GM03348 (cell line): ENCODE results near the gene ADAT2.
A peak's percentile ranks its signal among the peaks of the same experiment; 100 is the strongest.

Experiments used
- DNase-seq: peaks from one replicate; pipeline ENCODE4 v3.0.0; 2012; ENCODE audit warnings: low spot score

The ADAT2 gene

DNA sequence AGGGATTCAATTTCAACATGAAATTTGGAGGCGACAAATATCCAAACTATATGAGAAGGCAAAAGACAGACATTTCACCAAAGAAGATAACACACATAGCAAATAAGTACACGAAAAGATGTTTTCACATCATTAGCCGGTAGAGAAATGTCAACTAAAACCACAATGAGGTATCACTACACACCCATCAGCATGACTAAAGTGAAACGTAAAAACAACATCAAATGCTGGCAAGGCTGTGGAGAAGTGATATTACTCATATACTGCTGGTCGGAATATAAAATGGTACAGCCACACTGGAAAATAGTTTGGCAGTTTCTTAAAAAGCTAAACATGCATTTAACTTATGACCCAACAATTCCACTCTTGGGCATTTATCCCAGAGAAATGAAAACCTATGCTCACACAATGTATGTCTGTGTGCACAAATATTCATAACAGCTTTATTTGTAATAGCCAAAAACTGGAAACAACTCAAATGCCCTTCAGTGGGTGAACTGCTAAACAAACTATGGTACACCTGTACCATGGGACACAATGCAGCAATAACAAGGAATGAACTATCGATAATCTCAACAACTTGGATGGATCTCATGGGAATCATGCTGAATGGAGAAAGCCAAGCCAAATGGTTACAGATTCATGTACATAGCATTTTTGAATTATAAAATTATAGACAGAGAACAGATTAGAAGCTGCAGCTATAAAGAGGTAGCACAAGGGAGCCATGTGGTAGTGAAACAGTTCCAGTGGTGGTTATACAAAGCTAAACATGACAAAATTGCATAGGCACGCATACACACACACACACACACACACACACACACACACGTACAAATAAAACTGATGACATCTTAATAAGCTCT is 8.6 kb downstream of the ADAT2 start:
- DNase-seq = no peak

DNA sequence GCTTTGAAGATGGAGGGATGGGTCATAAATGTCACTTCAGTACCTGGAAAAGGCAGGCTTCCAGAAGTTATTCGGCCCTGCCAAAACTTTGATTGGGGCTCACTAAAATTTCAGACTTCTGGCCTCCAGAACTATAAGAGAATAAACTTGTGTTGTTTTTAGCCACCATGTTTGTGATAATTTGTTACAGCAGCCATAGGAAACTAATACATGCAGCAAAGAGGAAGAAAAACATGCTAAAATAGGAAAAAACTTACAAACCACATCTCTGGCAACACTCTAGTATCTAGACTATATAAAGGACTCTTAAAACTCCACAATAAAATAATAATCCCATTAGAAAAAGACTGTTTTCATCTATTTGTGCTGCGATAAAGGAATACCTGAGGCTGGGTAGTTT is 9.5 kb downstream of the ADAT2 start:
- no peak for DNase-seq

DNA sequence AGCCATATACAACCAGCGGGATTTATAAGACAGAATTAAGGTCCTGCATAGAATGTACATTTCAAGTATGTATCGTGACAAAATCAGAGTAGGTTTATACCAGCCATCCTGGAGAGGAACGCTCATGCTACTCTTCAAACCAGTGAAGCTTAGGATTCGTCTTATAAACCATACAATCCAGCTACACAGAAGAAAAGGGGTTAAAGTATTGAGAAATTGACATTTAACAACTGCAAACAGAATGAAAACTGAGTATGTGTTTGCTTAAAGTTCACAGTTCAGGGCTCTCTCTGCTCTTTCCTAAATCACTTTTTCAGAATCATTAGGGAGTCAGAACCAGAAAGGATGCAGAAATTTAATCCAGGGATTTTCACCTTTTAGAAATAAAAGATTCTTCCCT is 17.9 kb downstream of the ADAT2 start:
- no peak for DNase-seq

DNA sequence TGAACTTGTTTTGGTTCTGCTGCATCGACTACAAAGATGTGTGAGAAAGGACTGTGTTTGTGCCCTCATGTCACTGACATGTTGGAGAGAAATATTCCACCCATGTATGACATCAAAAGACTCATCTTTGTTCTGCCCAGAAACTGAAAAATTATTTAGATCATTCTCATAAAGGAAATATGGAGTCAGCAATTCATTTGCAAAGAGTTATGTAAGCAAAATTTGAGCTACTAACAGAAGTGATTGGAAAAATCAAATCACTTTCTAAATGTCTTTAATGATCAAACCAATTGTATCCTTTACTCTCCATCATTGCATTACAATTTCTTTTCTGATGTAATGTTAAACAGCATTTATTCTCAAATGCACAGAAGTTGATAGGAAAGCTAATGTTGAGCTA is 19.3 kb downstream of the ADAT2 start:
- no peak for DNase-seq

DNA sequence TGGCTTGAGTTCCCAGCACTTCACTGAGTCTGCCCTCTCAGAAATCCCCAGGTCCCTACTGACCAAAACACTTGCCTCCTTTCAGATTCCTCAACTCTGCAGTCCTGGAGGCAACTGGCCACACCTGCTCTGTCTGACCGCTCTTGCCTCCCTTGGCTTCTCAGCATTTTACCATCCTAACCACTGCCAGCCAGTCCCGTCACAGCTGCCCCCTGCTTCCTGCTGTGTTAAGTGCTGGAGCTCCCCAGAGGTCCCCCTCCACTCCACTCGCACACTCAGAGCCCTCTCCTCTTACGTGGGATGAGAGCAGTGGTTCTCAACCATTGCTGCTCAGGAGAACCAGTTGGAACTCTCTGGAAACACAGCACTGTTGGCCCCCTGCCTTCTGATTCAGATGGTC is 20.5 kb downstream of the ADAT2 start:
- DNase-seq = no peak

DNA sequence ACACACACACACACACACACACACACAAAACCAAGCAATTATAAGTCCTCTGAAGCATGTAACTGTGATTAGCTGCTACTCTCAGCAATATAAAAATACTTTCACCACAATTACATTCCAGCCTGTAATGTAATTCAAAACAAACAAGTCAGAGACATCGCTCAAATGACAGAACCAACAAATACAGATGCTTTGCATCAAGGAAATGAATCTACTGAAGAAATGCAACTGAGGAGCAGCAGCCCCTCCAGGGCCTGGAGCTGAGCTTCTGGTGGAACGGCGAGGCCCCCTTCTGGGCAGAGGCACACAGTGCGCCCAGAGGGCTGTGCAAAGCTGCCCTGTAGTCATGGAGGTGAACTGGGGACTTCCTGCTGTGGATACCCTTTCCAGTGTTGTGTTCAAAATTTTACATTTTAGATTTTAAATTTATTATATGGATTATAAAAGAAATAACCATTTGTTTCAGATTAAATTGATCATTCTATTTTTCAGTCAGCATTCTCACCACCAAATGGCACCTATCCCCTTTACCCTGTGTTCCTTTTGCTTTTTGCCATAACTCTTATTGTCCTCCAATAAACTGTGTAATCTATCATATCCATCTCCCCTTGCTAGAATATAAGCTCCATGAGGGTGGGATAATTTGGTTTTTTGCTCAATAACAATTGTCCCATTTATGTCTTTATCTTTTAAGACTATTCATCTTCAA is 23.2 kb downstream of the ADAT2 start:
- DNase-seq = peak; percentile 91

DNA sequence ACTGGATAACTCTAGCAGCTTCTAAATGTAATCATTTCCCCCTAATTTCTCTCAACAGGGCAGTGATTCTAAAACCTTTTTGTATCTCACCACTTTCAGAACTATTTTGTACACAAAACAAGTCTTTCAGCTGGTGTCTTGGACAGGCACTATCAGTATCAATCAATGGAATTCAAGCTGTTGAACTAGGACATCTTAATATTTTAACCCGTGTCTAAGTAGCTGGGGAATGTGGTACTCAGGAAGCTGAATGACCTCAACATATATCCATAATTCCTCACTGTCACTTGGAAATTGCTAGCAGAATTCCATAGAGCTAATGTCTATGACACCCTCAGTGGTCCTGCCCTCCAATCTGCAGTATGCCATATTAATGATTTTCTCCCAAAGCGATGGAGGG is 24.5 kb downstream of the ADAT2 start:
- peak; percentile 6 for DNase-seq

DNA sequence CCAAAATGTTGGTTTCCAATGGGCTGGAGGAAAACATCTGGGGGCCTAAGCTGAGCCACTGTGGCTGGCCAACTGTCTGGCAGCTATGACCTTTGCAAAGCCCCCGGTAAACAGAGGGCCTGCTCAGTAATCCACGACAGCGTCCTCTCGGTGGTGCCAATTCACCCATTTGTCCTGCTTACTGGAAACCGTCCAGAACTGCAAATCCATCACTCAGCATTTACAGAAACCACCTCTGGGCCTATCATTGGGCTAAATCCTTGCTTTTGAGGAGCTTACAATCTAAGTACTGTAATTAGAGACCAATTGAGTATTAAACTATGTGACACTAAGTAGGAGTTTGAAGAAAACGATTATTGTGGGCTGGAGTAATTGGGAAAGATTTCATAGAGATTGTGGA is 31.0 kb downstream of the ADAT2 start:
- no peak for DNase-seq

DNA sequence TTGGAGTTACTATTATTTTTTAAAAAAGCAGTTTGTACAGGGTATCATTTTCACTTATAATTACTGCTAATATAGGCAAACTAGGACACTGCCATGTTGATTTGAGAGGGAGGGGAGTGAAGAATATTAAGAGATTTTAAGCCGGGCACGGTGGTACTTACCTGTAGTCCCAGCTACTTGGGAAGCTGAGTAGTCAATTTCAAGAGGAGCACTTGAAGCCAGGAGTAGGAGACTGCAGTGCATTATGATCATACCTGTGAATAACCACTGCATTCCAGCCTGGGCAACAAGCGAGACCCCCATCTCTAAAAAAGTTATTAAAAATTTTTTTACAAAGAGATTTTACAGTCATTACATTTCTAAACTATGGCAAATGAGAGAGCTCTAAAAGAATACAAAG is 35.7 kb downstream of the ADAT2 start:
- DNase-seq = no peak

DNA sequence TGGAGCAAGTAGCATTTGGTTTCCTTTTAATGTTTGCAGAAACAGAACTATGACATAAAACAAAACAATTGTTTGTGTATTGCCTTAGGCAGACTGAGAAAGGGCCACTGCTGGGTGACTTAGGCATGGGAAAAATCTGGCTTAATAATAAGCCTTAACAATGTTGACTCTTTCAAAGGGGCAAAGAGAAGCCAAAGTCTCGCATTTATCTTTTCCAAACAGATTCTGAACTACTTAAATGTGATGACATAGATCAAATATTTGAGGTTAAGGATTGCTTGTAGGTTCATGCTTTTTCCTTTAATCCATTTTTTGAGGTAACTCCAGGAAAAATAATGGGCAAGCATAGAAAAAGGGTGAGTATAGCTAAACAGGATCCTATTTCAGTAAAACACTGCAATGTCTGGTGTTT is 39.6 kb downstream of the ADAT2 start:
- peak; percentile 30 for DNase-seq

DNA sequence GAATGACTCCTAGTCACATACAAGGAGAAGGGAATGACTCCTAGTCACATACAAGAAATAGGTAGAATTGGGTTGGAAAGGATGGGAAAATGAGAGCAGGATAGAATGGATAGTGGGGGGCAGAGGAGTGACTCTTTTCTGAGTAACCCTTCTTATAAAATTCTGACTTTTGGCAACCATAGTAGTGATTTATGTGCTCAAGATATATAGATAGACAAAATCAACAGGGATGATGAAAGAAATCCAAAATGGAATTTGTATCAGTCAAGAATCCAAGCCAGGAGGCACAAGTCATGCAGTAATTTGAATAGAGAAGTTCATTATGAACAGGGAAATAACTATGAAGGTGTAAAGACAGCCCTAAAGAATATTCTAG is 41.7 kb downstream of the ADAT2 start:
- DNase-seq = no peak

DNA sequence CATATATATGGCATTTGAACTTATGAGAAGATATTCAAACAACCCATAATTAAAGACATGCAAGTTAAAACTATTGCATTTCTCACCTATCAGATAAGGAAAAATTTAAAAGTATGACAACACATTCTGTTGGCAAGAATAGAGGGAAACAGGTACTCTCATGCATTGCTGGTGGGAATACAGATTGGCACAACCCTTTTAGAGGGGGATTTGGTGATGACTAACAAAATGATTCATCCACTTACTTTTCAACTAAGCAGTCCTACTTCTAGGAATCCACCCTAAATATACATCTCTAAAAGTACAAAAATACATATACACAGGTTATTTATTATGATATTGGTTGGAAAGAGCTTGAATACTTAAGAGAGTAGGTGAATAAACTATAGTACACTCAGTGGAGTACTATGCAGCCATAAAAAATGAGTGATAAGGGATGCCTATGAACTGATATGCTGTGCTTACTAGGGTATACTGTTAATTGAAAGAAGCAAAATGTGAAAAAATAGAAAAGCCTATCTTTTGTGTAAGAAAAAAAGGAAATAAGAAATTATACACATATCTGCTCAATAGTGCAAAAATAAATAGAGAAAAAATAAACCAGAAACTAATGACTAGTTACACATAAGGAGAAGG is 42.2 kb downstream of the ADAT2 start:
- DNase-seq = no peak

DNA sequence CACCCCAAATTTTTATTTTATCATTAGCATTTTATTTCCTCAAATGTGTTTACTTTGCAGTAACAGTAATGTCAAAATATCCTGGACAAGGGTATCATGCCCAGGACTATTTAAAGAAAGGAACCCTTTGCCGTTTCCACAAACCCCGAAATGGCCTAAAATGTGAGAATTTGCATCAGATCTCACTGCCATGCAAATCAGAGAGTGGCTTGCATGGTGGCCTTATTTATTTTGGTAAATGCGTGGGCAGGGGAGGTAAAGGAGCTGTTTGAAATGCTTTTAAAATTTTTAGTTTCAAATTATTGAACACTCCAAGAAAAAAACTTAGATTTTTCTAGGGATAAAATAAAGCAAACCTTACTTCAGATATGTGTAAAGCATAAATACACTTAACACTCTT is 43.8 kb downstream of the ADAT2 start:
- DNase-seq = no peak

DNA sequence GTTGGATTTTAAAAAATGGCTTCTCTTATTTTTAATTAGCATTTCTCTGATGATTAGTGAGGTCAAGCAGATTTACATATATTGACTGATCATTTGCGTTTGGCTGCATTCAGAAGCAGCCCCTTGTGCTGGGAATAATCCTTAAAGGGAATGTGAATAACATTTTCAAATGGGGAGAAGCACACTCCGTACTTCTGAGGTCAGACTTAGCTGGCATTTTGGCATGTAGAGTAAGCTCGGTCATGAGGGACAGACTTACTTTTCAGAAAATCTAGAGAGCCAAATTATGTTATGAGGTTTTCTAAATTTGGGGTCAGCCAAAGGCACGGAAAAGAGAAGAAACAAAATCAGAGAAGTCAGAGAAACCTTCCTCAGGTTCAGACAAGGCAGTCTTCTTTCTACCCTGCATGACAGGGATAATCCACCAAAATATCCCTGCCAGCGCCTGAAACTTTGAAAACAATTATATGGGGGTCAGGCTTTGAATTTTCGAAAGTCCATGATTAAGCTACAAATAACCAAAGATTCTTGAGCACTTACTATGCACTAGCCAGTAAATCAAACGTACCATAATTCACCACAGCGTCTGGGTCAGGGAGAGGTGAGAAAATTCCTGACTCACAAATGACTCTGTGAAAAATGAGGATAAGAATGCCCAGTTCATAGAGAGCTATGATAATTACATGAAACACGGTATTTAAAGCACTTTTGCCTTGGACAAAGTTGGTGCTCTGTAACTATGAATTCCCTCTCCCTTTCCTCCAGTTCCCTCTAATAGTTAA is 44.9 kb downstream of the ADAT2 start:
- DNase-seq = peak; percentile 76

DNA sequence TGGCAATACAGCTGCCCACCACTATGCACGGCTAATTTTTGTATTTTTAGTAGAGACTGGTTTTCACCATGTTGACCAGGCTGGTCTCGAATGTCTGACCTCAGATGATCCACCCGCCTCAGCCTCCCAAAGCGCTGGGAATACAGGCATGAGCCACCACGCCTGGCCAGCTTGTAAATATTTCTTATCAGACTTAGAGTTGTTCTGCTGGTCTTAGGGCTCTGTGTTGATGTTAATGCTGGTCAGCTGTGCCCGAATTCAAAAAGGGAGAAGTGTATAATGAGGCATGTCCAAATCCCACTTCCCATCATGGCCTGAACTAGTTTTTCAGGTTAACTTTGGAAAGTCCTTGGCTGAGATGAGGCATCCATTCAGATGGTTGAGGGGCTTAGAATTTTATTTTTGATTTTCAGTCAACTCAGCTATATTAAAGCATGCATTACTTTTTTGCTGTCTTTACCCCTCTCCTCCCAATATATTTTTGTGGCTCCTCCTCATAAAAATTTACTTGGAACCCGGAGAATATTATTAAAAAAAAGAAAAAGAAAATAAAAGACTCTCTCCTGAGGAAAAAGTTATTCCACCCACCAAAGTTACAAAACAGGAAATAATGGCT is 47.7 kb downstream of the ADAT2 start:
- no peak for DNase-seq

DNA sequence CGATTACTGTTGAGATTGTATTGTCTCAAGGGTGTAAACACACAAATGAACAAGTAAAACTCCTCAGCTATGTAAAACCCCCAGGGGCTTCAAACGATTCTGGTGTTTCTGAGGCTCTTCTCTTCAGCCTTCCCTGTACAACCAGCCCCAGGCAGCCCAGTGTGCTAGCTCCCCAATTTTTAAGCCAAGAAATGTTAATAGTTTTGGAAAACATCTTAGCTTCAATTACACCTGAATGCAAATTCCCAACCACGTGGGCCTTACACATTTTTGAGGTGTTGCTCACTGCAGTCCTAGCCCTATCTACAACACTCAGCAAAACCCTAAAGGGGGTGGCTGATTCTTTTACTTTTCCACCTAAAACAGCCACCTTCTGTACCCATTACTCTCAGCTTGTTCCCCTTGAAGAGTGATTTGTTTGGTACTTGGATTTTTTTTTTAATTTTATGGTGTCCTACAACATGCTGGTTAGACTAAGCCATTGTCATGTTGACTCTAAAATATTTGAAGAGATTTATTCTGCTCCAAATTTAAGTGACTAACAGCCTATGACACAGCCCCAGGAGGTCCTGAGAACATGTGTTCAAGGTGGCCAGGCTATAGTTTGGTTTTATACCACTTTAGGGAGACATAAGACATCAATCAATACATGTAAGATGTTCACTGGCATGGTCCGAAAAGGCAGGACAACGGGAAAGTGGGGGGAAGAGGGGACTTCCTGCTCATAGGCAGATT is 48.7 kb downstream of the ADAT2 start:
- DNase-seq = no peak

DNA sequence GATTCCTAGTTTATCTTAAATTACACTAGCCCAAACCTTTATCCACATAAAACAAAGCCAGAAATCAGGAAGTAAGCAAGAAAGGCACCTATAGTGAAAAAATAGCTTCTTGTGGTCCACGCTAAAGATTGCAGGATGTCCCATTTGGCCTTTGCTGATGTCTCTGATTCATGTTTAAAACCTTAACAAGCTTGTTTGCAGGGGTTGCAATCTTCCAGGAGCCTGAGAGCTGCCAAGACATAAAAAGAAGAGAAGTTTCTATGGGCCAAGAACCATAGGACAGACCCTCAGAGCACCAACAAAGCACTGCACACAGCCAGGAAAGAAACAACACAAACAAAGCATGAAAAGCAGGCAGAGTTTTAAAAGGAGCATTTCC is 49.4 kb downstream of the ADAT2 start:
- no peak for DNase-seq

DNA sequence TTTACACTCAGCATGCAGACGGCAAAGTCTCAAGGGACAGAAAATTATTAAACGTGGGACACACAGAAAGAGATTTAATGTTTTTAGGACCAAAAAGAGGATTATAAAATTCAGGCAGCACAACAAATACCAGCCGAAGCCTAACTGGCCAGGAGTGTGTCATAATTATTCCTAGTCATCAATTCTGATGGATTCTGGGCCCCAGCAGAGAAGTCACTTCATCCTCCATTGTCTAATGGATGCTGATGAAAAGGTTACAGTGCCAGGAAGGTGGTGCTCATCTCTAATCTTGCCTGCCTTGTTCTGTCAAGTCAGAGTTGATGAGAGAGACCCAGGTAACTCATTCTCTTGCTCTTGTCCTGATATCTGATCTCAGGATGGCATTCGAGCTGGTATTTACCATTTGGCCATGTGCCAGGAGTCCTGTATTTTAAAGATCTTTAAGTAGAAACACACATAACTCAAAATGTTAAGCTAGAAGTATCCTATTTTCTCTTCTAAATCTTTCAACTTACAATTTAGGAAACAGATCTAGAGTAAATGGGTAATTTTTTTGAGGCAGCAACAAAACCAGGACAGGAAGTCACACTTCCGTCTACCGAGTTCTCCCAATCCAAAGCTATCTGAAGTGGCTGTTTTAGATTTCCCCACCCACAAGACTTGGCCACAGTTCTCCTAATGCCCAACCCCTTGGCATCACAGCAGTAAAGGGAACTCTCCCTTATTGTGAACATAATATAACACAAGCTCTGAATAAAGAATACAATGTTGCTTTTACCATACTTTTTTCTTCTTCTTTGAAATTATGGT is 50.0 kb downstream of the ADAT2 start:
- no peak for DNase-seq

DNA sequence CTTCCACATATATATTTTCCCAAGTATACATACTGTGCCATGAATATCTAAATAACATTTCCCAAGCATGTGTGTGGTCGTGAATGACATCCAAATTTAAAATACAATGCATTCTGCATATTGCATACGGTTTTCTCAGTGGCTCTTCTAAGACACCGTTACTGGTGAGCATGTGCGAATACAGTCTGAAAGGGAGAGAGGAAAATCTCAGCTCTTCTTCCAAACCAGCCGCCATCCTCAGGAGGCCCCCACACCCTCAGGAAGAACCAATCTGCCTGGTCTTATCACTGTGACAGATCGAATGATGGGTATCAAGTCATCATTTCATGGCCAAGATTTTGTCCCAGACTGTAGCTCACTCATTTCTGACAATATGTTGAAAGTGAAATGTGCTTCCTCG is 50.7 kb downstream of the ADAT2 start:
- no peak for DNase-seq

DNA sequence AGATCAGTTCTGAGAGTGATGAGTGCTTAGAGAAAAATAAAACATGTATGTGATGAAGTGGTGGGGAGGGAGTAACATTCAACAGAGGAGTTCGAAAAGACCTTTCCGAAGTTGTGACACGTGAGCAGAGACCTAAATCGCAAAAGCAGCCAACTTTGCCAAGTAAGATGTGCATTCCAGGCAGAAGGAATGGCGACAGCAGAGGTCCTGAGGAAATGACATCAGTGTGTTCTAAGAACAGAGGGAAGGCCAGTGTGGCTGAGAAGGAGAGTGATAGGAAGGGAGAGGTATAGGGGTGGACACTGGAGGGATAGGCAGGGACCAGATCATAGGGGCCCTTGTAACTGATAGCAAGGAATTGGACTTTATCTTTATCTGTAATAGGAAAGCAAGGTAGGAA is 51.3 kb downstream of the ADAT2 start:
- DNase-seq = no peak
